Measurements from ENCODE around the gene RFPL3. TPM values are rescaled to one million over a fixed set of nuclear protein-coding genes. Genes with fewer than 3 reads are reported as not detected.
"Not testable (repeated sequence)": the region's sequence is repeated elsewhere in the genome, so short reads cannot be mapped to it uniquely, and the experiment has no call there.

RFPL3 gene
- total and polyA plus RNA-seq, 2 experiments from 2014 or later, result not detected

DNA sequence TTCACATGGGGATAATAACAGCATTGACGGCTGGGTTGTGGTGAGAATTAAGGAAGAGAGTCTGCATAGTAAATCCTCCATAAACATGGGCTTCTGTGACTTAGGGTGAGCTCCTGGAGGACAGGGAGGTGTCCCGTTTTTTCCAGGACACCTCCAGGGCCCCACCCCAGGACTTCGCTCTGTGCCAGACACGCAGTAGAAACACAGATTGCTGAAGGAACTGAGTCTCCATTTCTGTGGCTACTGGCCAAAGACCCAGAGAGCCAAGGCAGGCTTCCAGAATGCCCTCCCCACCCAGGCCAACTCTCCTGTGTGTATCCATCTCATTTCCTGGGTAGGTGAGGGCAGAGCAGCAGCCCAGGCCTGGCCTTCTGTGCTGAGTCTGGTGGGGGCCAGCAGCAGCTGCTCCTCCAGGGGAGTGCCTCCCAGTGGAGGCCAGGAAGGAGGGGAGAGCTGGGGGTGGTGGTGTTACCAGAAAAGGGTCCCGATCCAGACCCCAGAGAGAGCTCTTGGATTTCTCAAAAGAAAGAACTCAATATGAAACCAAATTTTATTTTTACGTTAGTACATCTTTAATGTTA, 9.5 kb upstream of the RFPL3 start:
- H3K4me1 Mint-ChIP-seq, result no peaks in the 10 kb centered on the region
- Histone ChIP-seq H4K20me1 (replicated peaks; ENCODE audit: insufficient read depth) (no peaks in the 10 kb centered on the region), H3K27ac (ENCODE audit: low read depth) (no peak overlapping the region), H3K4me3 (no peak overlapping the region), H2AFZ (no peak overlapping the region), H3K36me3 (ENCODE audit: insufficient read depth) (no peaks in the 10 kb centered on the region), H3K9me2 (ENCODE audit: insufficient read depth) (no peaks in the 10 kb centered on the region), H3F3A (replicated peaks; ENCODE audit: low read depth) (no peaks in the 10 kb centered on the region), H3K79me2 (replicated peaks; ENCODE audit: insufficient read depth) (no peaks in the 10 kb centered on the region), H3K4me2 (no peak overlapping the region), H3K4me1 (ENCODE audit: insufficient read depth) (no peaks in the 10 kb centered on the region), H3K27me3 (ENCODE audit: insufficient read depth) (no peaks in the 10 kb centered on the region)
- no peak for TF ChIP-seq ZNF114 (CRISPR knock-in tag; IDR thresholded peaks at IDR 0.05)
- no peak for TF ChIP-seq JUNB (IDR thresholded peaks at IDR 0.05; ENCODE audit: unreplicated experiment)
- TF ChIP-seq, protein P1, sequence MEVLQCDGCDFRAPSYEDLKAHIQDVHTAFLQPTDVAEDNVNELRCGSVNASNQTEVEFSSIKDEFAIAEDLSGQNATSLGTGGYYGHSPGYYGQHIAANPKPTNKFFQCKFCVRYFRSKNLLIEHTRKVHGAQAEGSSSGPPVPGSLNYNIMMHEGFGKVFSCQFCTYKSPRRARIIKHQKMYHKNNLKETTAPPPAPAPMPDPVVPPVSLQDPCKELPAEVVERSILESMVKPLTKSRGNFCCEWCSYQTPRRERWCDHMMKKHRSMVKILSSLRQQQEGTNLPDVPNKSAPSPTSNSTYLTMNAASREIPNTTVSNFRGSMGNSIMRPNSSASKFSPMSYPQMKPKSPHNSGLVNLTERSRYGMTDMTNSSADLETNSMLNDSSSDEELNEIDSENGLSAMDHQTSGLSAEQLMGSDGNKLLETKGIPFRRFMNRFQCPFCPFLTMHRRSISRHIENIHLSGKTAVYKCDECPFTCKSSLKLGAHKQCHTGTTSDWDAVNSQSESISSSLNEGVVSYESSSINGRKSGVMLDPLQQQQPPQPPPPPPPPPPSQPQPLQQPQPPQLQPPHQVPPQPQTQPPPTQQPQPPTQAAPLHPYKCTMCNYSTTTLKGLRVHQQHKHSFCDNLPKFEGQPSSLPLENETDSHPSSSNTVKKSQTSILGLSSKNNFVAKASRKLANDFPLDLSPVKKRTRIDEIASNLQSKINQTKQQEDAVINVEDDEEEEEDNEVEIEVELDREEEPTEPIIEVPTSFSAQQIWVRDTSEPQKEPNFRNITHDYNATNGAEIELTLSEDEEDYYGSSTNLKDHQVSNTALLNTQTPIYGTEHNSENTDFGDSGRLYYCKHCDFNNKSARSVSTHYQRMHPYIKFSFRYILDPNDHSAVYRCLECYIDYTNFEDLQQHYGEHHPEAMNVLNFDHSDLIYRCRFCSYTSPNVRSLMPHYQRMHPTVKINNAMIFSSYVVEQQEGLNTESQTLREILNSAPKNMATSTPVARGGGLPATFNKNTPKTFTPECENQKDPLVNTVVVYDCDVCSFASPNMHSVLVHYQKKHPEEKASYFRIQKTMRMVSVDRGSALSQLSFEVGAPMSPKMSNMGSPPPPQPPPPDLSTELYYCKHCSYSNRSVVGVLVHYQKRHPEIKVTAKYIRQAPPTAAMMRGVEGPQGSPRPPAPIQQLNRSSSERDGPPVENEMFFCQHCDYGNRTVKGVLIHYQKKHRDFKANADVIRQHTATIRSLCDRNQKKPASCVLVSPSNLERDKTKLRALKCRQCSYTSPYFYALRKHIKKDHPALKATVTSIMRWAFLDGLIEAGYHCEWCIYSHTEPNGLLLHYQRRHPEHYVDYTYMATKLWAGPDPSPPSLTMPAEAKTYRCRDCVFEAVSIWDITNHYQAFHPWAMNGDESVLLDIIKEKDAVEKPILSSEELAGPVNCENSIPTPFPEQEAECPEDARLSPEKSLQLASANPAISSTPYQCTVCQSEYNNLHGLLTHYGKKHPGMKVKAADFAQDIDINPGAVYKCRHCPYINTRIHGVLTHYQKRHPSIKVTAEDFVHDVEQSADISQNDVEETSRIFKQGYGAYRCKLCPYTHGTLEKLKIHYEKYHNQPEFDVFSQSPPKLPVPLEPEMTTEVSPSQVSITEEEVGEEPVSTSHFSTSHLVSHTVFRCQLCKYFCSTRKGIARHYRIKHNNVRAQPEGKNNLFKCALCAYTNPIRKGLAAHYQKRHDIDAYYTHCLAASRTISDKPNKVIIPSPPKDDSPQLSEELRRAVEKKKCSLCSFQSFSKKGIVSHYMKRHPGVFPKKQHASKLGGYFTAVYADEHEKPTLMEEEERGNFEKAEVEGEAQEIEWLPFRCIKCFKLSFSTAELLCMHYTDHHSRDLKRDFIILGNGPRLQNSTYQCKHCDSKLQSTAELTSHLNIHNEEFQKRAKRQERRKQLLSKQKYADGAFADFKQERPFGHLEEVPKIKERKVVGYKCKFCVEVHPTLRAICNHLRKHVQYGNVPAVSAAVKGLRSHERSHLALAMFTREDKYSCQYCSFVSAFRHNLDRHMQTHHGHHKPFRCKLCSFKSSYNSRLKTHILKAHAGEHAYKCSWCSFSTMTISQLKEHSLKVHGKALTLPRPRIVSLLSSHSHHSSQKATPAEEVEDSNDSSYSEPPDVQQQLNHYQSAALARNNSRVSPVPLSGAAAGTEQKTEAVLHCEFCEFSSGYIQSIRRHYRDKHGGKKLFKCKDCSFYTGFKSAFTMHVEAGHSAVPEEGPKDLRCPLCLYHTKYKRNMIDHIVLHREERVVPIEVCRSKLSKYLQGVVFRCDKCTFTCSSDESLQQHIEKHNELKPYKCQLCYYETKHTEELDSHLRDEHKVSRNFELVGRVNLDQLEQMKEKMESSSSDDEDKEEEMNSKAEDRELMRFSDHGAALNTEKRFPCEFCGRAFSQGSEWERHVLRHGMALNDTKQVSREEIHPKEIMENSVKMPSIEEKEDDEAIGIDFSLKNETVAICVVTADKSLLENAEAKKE (CRISPR knock-in tag; IDR thresholded peaks at IDR 0.05), result no peak
- no peak for TF ChIP-seq CREB1 (CRISPR knock-in tag; IDR thresholded peaks at IDR 0.05; ENCODE audit: low read depth)
- TF ChIP-seq, protein P2, sequence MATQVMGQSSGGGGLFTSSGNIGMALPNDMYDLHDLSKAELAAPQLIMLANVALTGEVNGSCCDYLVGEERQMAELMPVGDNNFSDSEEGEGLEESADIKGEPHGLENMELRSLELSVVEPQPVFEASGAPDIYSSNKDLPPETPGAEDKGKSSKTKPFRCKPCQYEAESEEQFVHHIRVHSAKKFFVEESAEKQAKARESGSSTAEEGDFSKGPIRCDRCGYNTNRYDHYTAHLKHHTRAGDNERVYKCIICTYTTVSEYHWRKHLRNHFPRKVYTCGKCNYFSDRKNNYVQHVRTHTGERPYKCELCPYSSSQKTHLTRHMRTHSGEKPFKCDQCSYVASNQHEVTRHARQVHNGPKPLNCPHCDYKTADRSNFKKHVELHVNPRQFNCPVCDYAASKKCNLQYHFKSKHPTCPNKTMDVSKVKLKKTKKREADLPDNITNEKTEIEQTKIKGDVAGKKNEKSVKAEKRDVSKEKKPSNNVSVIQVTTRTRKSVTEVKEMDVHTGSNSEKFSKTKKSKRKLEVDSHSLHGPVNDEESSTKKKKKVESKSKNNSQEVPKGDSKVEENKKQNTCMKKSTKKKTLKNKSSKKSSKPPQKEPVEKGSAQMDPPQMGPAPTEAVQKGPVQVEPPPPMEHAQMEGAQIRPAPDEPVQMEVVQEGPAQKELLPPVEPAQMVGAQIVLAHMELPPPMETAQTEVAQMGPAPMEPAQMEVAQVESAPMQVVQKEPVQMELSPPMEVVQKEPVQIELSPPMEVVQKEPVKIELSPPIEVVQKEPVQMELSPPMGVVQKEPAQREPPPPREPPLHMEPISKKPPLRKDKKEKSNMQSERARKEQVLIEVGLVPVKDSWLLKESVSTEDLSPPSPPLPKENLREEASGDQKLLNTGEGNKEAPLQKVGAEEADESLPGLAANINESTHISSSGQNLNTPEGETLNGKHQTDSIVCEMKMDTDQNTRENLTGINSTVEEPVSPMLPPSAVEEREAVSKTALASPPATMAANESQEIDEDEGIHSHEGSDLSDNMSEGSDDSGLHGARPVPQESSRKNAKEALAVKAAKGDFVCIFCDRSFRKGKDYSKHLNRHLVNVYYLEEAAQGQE (IDR thresholded peaks at IDR 0.05; ENCODE audit: unreplicated experiment), result no peak
- TF ChIP-seq ZNF331 (CRISPR knock-in tag; IDR thresholded peaks at IDR 0.05; ENCODE audit: low read depth), result no peak
- no peak for TF ChIP-seq POLR2AphosphoS5 (IDR thresholded peaks at IDR 0.05; ENCODE audit: low read depth)
- peaks cover 5% of the 10 kb centered on the region for H3K27me3 Mint-ChIP-seq (ENCODE audit: insufficient read depth, low read depth, poor library complexity)
- DNase-seq (ENCODE audit: low spot score), result no peak
- H3K9me3 Mint-ChIP-seq, result peaks cover 6% of the 10 kb centered on the region; the same call in 2 of the 3 replicates
- no peak for ATAC-seq
- H3K27ac Mint-ChIP-seq, result no peak overlapping the region
- no peak overlapping the region for H3K4me3 Mint-ChIP-seq
- H3K36me3 Mint-ChIP-seq (ENCODE audit: low read depth), result peaks cover 6% of the 10 kb centered on the region; the same call in 2 of the 3 replicates

DNA sequence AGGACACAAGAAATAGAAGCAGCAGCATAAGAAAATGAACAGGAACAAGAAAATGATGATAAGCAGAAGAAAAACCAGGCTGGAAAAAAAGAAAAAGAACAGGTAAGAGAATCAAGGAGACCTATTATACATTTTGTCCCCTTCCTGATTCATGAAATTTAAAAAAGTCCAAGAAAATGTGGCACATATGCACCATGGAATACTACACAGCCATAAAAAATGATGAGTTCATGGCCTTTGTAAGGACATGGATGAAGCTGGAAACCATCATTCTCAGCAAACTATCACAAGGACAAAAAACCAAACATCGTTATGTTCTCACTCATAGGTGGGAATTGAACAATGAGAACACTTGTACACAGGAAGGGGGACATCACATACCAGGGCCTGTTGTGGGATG, 5.8 kb upstream of the RFPL3 start:
- not testable (repeated sequence) for H3K27ac ChIP-seq (ENCODE audit: low read depth); H3K9me2 ChIP-seq (ENCODE audit: insufficient read depth); H3K4me3 Mint-ChIP-seq; H3F3A ChIP-seq (replicated peaks; ENCODE audit: low read depth); H3K27me3 ChIP-seq (ENCODE audit: insufficient read depth); H3K4me1 ChIP-seq (ENCODE audit: insufficient read depth); H3K4me2 ChIP-seq; H3K4me3 ChIP-seq; DNase-seq (ENCODE audit: low spot score); H3K27ac Mint-ChIP-seq; H4K20me1 ChIP-seq (replicated peaks; ENCODE audit: insufficient read depth); H3K79me2 ChIP-seq (replicated peaks; ENCODE audit: insufficient read depth); H2AFZ ChIP-seq; H3K36me3 Mint-ChIP-seq (ENCODE audit: low read depth); ATAC-seq; H3K36me3 ChIP-seq (ENCODE audit: insufficient read depth); H3K9me3 Mint-ChIP-seq
- Mint-ChIP-seq H3K4me1 (peaks cover 18% of the 10 kb centered on the region), H3K27me3 (ENCODE audit: insufficient read depth, low read depth, poor library complexity) (peaks cover 12% of the 10 kb centered on the region)

Data from GM23338 (cell line).